GM11168 (cell line): ENCODE results near the gene ACE.

Experiments used
- in situ Hi-C: fragments of 300-500 bp; cut with MboI; formaldehyde crosslinking; loops from one replicate; pipeline ENCODE4 v1.12.0; 2022; ENCODE audit warnings: low sequenced_read_pairs; ENCODE audit not compliant: unreplicated experiment

ACE gene

GRCh38 chr17:63531022-63531965, 54.4 kb downstream of the ACE start:
- in situ Hi-C loops: no loop called here

GRCh38 chr17:63533433-63534077, 56.7 kb downstream of the ACE start:
- in situ Hi-C loops: no loop called here

GRCh38 chr17:63534078-63534570, 57.3 kb downstream of the ACE start:
- in situ Hi-C loops: no loop called here

GRCh38 chr17:63534816-63535455, 58.1 kb downstream of the ACE start:
- in situ Hi-C loops: no loop called here

GRCh38 chr17:63535640-63536039, 58.8 kb downstream of the ACE start:
- in situ Hi-C loops: no loop called here

- in situ Hi-C loops: no loop called here
These were observed 60.1 kb downstream of the ACE start for GRCh38 chr17:63537001-63537400.

GRCh38 chr17:63537991-63538692, 61.3 kb downstream of the ACE start:
- in situ Hi-C loops: no loop called here

GRCh38 chr17:63538693-63539595, 62.1 kb downstream of the ACE start:
- in situ Hi-C loops: no loop called here

- in situ Hi-C loops: no loop called here
These were observed 63.7 kb downstream of the ACE start for GRCh38 chr17:63540590-63540989.

- in situ Hi-C loops: no loop called here
These were observed 65.3 kb downstream of the ACE start for GRCh38 chr17:63542218-63542545.

GRCh38 chr17:63542942-63543821, 66.3 kb downstream of the ACE start:
- in situ Hi-C loops: no loop called here

- in situ Hi-C loops: no loop called here
These were observed 67.1 kb downstream of the ACE start for GRCh38 chr17:63543822-63544420.

GRCh38 chr17:63544467-63545301, 67.8 kb downstream of the ACE start:
- in situ Hi-C loops: no loop called here

GRCh38 chr17:63546308-63547082, 69.6 kb downstream of the ACE start:
- in situ Hi-C loops: no loop called here

GRCh38 chr17:63547083-63547523, 70.2 kb downstream of the ACE start:
- in situ Hi-C loops: no loop called here
